GM23338 (cell line): ENCODE results near the gene VWA7.

Experiments used
- CREB1 ChIP-seq: fragments of 250-450 bp; sonication (Bioruptor Pico); IDR thresholded peaks from 2 replicates; pipeline ENCODE4 v1.5.0; 2020; ENCODE audit warnings: low read depth, mild to moderate bottlenecking, moderate library complexity
- EZH2 ChIP-seq: fragments of 200-600 bp; sonication (generic); IDR thresholded peaks from one replicate; pipeline ENCODE4 v1.8.0; 2017; ENCODE audit warnings: antibody characterized with exemption, mild to moderate bottlenecking, low read depth; ENCODE audit not compliant: unreplicated experiment
- EZH2phosphoT487 ChIP-seq: fragments of 200-600 bp; sonication (generic); IDR thresholded peaks from one replicate; pipeline ENCODE4 v1.8.1; 2018; ENCODE audit warnings: antibody characterized with exemption; ENCODE audit not compliant: unreplicated experiment
- JUNB ChIP-seq: IDR thresholded peaks from one replicate; pipeline ENCODE4 v1.6.1; 2016; ENCODE audit warnings: antibody characterized with exemption; ENCODE audit not compliant: unreplicated experiment
- NANOG ChIP-seq: IDR thresholded peaks from 2 replicates; pipeline ENCODE4 v1.6.1; 2016; ENCODE audit warnings: antibody characterized with exemption, borderline replicate concordance
- POLR2AphosphoS5 ChIP-seq: IDR thresholded peaks from 2 replicates; pipeline ENCODE4 v1.6.1; 2016; ENCODE audit warnings: antibody characterized with exemption, low read depth
- ZNF114 ChIP-seq: fragments of 250-450 bp; sonication (Bioruptor Pico); IDR thresholded peaks from 2 replicates; pipeline ENCODE4 v1.5.0; 2020; ENCODE audit warnings: mild to moderate bottlenecking, moderate library complexity
- ZNF331 ChIP-seq: fragments of 250-450 bp; sonication (Bioruptor Pico); IDR thresholded peaks from 2 replicates; pipeline ENCODE4 v1.5.0; 2020; ENCODE audit warnings: low read depth, mild to moderate bottlenecking, moderate library complexity
- TF ChIP-seq, protein P1 (sequence below), 2 experiments: fragments of 200-600 bp in 1 of 2; sonication (generic) in 1 of 2; conservative IDR thresholded peaks; 2 replicates each; pipeline versions ENCODE4 v1.5.1 to v1.6.1; 2016 to 2017; ENCODE audit warnings: antibody characterized with exemption in 2 of 2, low read depth in 2 of 2, mild to moderate bottlenecking in 2 of 2, moderate library complexity in 1 of 2
- TF ChIP-seq, protein P2 (sequence below): IDR thresholded peaks from 2 replicates; pipeline ENCODE4 v1.6.1; 2016; ENCODE audit warnings: antibody characterized with exemption
- TF ChIP-seq, protein P3 (sequence below): IDR thresholded peaks from one replicate; pipeline ENCODE4 v1.6.1; 2018; ENCODE audit warnings: antibody characterized with exemption; ENCODE audit not compliant: unreplicated experiment
- TF ChIP-seq, protein P4 (sequence below): fragments of 250-450 bp; sonication (Bioruptor Pico); IDR thresholded peaks from 2 replicates; pipeline ENCODE4 v1.5.0; 2020; ENCODE audit warnings: mild to moderate bottlenecking, moderate library complexity

GRCh38 chr6:31720196-31720770, 56.8 kb downstream of the VWA7 start:
- no peak for TF ChIP-seq CREB1 (CRISPR knock-in tag)
- TF ChIP-seq, protein P1, sequence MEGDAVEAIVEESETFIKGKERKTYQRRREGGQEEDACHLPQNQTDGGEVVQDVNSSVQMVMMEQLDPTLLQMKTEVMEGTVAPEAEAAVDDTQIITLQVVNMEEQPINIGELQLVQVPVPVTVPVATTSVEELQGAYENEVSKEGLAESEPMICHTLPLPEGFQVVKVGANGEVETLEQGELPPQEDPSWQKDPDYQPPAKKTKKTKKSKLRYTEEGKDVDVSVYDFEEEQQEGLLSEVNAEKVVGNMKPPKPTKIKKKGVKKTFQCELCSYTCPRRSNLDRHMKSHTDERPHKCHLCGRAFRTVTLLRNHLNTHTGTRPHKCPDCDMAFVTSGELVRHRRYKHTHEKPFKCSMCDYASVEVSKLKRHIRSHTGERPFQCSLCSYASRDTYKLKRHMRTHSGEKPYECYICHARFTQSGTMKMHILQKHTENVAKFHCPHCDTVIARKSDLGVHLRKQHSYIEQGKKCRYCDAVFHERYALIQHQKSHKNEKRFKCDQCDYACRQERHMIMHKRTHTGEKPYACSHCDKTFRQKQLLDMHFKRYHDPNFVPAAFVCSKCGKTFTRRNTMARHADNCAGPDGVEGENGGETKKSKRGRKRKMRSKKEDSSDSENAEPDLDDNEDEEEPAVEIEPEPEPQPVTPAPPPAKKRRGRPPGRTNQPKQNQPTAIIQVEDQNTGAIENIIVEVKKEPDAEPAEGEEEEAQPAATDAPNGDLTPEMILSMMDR (conservative IDR thresholded peaks at IDR 0.05; ENCODE audit: low read depth in 2 of 2): no peak
- TF ChIP-seq POLR2AphosphoS5: no peak
- TF ChIP-seq EZH2: no peak
- TF ChIP-seq, protein P2, sequence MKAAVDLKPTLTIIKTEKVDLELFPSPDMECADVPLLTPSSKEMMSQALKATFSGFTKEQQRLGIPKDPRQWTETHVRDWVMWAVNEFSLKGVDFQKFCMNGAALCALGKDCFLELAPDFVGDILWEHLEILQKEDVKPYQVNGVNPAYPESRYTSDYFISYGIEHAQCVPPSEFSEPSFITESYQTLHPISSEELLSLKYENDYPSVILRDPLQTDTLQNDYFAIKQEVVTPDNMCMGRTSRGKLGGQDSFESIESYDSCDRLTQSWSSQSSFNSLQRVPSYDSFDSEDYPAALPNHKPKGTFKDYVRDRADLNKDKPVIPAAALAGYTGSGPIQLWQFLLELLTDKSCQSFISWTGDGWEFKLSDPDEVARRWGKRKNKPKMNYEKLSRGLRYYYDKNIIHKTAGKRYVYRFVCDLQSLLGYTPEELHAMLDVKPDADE: no peak
- TF ChIP-seq, protein P3, sequence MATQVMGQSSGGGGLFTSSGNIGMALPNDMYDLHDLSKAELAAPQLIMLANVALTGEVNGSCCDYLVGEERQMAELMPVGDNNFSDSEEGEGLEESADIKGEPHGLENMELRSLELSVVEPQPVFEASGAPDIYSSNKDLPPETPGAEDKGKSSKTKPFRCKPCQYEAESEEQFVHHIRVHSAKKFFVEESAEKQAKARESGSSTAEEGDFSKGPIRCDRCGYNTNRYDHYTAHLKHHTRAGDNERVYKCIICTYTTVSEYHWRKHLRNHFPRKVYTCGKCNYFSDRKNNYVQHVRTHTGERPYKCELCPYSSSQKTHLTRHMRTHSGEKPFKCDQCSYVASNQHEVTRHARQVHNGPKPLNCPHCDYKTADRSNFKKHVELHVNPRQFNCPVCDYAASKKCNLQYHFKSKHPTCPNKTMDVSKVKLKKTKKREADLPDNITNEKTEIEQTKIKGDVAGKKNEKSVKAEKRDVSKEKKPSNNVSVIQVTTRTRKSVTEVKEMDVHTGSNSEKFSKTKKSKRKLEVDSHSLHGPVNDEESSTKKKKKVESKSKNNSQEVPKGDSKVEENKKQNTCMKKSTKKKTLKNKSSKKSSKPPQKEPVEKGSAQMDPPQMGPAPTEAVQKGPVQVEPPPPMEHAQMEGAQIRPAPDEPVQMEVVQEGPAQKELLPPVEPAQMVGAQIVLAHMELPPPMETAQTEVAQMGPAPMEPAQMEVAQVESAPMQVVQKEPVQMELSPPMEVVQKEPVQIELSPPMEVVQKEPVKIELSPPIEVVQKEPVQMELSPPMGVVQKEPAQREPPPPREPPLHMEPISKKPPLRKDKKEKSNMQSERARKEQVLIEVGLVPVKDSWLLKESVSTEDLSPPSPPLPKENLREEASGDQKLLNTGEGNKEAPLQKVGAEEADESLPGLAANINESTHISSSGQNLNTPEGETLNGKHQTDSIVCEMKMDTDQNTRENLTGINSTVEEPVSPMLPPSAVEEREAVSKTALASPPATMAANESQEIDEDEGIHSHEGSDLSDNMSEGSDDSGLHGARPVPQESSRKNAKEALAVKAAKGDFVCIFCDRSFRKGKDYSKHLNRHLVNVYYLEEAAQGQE: no peak
- TF ChIP-seq, protein P4, sequence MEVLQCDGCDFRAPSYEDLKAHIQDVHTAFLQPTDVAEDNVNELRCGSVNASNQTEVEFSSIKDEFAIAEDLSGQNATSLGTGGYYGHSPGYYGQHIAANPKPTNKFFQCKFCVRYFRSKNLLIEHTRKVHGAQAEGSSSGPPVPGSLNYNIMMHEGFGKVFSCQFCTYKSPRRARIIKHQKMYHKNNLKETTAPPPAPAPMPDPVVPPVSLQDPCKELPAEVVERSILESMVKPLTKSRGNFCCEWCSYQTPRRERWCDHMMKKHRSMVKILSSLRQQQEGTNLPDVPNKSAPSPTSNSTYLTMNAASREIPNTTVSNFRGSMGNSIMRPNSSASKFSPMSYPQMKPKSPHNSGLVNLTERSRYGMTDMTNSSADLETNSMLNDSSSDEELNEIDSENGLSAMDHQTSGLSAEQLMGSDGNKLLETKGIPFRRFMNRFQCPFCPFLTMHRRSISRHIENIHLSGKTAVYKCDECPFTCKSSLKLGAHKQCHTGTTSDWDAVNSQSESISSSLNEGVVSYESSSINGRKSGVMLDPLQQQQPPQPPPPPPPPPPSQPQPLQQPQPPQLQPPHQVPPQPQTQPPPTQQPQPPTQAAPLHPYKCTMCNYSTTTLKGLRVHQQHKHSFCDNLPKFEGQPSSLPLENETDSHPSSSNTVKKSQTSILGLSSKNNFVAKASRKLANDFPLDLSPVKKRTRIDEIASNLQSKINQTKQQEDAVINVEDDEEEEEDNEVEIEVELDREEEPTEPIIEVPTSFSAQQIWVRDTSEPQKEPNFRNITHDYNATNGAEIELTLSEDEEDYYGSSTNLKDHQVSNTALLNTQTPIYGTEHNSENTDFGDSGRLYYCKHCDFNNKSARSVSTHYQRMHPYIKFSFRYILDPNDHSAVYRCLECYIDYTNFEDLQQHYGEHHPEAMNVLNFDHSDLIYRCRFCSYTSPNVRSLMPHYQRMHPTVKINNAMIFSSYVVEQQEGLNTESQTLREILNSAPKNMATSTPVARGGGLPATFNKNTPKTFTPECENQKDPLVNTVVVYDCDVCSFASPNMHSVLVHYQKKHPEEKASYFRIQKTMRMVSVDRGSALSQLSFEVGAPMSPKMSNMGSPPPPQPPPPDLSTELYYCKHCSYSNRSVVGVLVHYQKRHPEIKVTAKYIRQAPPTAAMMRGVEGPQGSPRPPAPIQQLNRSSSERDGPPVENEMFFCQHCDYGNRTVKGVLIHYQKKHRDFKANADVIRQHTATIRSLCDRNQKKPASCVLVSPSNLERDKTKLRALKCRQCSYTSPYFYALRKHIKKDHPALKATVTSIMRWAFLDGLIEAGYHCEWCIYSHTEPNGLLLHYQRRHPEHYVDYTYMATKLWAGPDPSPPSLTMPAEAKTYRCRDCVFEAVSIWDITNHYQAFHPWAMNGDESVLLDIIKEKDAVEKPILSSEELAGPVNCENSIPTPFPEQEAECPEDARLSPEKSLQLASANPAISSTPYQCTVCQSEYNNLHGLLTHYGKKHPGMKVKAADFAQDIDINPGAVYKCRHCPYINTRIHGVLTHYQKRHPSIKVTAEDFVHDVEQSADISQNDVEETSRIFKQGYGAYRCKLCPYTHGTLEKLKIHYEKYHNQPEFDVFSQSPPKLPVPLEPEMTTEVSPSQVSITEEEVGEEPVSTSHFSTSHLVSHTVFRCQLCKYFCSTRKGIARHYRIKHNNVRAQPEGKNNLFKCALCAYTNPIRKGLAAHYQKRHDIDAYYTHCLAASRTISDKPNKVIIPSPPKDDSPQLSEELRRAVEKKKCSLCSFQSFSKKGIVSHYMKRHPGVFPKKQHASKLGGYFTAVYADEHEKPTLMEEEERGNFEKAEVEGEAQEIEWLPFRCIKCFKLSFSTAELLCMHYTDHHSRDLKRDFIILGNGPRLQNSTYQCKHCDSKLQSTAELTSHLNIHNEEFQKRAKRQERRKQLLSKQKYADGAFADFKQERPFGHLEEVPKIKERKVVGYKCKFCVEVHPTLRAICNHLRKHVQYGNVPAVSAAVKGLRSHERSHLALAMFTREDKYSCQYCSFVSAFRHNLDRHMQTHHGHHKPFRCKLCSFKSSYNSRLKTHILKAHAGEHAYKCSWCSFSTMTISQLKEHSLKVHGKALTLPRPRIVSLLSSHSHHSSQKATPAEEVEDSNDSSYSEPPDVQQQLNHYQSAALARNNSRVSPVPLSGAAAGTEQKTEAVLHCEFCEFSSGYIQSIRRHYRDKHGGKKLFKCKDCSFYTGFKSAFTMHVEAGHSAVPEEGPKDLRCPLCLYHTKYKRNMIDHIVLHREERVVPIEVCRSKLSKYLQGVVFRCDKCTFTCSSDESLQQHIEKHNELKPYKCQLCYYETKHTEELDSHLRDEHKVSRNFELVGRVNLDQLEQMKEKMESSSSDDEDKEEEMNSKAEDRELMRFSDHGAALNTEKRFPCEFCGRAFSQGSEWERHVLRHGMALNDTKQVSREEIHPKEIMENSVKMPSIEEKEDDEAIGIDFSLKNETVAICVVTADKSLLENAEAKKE (CRISPR knock-in tag): no peak
- no peak for TF ChIP-seq EZH2phosphoT487
- no peak for TF ChIP-seq NANOG
- TF ChIP-seq JUNB: no peak
- no peak for TF ChIP-seq ZNF114 (CRISPR knock-in tag)
- TF ChIP-seq ZNF331 (CRISPR knock-in tag): no peak
